CD4-positive, alpha-beta T cell treated with Interleukin-4 for 4 hours (primary cell): ENCODE results near the gene ADGRG4.
"Not testable (repeated sequence)": the region's sequence is repeated elsewhere in the genome, so short reads cannot be mapped to it uniquely, and the experiment has no call there.

Experiments
- DNase-seq: peaks from one replicate; pipeline ENCODE4 v3.0.0-alpha.2; 2020

The ADGRG4 gene

GRCh38 chrX:136386826-136387225 lies 86.1 kb downstream of the ADGRG4 start:
- DNase-seq: no peak

GRCh38 chrX:136387951-136388502 lies 87.3 kb downstream of the ADGRG4 start:
- DNase-seq: no peak

DNA sequence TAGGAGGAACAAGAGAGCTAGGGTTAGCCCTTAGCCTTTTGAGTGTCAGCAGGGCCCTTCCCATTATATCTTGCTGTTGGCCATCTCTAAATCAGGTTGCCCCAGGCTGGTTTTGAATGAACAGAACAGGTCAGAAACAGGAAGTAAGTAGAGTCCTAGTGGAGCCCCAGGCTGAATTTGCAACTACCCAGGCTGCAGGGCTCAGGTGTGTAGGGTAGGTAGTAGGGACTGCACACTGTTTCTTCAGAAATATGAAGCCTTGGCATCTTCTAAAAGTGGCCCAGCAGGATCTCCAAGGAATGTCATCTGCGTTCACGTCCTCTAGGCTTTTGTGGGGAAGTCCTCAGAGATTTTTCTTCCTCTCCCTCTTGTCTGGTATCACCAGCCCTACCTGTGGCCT lies 90.2 kb downstream of the ADGRG4 start:
- DNase-seq: no peak

DNA sequence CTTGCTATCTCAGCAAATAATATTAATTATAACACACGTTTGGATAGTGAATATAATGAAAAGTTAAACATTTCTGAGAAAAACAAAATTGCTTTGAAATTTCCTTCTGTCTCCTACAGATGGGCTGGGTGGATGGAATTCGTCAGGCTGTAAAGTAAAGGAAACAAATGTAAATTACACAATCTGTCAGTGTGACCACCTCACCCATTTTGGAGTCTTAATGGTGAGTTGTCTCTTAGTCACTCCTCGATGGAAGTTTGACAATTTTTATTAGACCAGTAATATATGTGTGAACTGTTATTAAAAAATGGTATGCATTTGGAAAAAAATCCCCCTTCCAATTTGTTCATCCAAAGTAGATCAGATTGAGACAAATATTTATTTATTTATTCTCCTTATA lies 94.5 kb downstream of the ADGRG4 start:
- DNase-seq: no peak

GRCh38 chrX:136397001-136397400 lies 96.2 kb downstream of the ADGRG4 start:
- no peak for DNase-seq

GRCh38 chrX:136405126-136405525 lies 104.4 kb downstream of the ADGRG4 start:
- DNase-seq: no peak

- DNase-seq: no peak
Observed at GRCh38 chrX:136417806-136418205, 117.0 kb downstream of the ADGRG4 start.

- DNase-seq: no peak
Observed at GRCh38 chrX:136421338-136421737, 120.6 kb downstream of the ADGRG4 start.

GRCh38 chrX:136423724-136424123 lies 123.0 kb downstream of the ADGRG4 start:
- DNase-seq: no peak

- no peak for DNase-seq
Observed at GRCh38 chrX:136425996-136426395, 125.2 kb downstream of the ADGRG4 start.

GRCh38 chrX:136431625-136432024 lies 130.9 kb downstream of the ADGRG4 start:
- DNase-seq: no peak

DNA sequence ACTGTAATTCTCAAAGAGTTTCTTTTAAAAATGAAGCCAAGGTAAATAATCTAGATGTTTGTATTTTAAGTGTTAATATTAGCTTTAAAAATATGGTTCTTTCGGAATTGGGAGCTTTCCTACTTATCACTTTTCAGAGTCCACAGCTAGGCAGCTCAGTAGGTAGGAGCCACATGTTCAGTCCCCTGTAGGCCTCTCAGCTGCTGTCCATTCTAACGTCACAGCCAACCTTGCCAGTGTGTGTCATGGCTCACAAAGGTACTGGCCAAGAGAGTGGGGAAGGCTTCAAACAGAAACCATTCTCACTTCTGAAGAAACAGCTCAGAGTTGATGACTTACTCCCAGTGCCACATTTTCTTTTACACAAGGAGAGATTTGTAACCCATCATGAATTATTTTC lies 137.0 kb downstream of the ADGRG4 start:
- DNase-seq: no peak

DNA sequence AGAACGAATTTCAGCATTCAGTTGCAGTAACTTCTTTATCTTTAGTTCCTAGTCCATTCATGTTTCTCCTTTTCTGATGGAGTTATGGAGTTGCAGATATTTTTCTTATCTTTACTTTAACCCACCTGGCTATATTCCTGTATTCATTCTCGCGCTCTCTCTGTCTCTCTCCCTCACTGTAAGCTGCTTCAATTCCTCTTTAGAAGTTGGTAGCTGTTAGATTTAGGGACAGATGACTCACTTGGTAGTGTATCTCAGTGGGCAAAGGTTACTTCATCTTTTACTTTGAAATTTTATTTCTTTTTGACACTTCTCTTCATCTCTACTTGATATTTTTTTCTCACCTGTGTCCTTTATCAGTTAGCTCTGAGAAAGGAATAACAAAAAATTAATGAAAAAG lies 137.4 kb downstream of the ADGRG4 start:
- DNase-seq: no peak

DNA sequence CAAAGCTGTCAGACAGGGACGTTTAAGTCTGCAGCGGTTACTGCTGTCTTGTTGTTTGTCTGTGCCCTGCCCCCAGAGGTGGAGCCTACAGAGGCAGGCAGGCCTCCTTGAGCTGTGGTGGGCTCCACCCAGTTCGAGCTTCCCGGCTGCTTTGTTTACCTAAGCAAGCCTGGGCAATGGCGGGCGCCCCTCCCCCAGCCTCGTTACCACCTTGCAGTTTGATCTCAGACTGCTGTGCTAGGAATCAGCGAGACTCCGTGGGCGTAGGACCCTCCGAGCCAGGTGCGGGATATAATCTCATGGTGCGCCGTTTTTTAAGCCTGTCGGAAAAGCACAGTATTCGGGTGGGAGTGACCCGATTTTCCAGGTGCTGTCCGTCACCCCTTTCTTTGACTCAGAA lies 144.9 kb downstream of the ADGRG4 start:
- not testable (repeated sequence) for DNase-seq

DNA sequence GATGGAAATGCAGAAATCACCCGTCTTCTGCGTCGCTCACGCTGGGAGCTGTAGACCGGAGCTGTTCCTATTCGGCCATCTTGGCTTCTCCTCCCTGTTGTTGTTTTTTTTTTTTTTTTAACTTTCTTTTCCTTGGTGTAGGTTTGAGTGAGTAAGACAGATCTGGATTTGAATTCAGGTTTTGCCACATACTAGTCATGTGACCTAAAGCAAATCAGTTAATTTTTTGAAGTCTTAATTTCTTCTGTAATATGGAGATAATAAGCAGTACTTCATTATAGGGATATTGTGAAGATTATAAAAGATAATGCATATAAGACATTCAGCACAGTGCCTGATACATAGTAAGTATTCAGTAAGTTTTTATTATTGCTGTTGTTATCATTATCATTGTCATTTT lies 145.4 kb downstream of the ADGRG4 start:
- DNase-seq: no peak

DNA sequence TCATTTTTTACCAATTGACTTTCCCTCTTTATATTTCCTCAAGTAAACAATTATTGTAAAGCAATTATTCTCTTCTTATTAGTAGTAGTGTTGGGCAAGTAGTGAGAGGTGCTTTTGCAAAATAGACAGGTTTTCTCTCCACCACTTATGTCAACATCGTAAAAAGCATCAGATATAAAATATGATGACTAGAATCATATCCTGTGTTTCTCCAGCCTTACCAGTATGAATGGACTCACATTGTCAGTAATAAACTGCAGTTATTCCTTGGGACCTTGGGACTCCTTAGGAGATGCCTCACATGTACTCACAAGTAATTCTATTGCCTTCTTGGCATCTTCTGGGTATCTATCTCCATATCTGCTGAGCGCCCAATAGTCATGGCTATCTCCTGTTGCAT lies 146.5 kb downstream of the ADGRG4 start:
- DNase-seq: no peak

GRCh38 chrX:136447968-136448367 lies 147.2 kb downstream of the ADGRG4 start:
- DNase-seq: no peak

DNA sequence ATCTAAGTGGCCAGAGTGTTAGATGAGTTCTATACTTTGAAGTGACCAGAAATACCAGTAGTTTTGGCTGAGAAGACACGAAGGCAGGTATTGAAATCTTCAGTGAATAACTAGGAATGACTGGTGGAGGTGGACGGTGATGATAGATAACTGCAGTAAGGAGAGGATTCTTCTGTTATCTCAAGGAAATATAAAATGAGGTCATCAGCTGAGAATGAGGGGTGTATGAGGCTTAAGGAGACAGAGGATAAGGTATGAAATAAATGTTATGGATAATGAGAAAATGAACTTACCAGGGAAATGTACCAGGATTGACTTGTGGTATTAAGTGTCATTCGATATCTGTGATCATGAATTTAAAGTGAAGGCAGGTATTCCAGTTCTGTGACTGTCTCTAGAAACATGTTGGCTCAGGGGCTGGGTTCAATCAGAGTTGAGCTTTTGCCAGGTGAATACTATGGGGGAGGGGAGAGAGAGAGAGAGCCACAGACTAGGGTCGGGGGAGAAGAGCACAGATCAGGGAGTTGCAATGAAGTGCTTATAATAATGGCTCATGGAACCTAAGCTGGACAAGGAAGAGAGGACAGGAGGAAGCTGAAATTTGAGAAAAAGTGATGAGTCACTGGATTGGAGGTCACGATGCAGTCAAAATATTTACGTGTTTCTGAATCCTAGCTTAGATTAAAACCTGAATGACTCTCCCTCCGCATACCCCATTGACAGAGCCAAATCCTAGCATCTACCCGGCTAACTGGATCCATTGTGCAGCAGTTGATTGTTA lies 149.5 kb downstream of the ADGRG4 start:
- DNase-seq: no peak

DNA sequence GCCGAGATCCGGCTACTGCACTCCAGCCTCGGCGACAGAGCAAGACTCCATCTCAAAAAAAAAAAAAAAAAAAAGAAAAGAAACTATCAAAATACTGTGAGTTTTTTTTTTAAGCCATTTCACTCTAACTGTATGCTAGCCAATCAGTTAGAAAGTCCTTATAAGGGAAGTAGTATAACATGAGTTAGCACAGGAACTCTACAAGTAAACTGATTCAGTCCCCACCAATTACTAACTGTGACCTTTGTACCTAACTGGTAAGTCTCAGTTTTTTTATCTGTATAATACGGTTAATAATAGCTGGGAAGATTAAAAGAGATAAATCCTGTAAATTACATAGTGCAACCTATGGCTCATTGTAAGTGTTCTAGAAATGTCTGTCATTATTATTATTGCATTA lies 151.9 kb downstream of the ADGRG4 start:
- DNase-seq: no peak

GRCh38 chrX:136453114-136453513 lies 152.4 kb downstream of the ADGRG4 start:
- no peak for DNase-seq

- no peak for DNase-seq
Observed at GRCh38 chrX:136453771-136454170, 153.0 kb downstream of the ADGRG4 start.

- no peak for DNase-seq
Observed at GRCh38 chrX:136456133-136456532, 155.4 kb downstream of the ADGRG4 start.

- no peak for DNase-seq
Observed at GRCh38 chrX:136457303-136457917, 156.6 kb downstream of the ADGRG4 start.

DNA sequence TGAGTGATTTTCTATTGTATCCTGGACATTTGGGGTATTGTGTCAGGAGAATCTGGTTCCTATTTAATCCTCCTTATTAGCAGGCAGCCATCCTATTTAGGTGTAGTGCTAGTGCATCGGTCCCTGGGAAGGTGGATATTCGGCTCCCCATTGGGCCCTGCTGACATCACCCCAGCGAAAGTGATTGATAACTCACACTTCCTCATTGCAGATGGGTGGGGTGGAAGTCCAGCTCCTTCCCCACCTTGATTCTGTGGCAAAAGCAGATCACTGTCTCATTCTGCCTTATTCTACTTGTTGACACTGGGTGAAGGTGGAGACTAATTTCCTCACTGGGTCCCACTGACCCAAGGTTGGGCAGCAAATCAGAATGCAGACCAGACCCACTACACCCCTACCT lies 163.8 kb downstream of the ADGRG4 start:
- DNase-seq: no peak
